HepG2 (cell line): ENCODE results near the gene ST6GALNAC6.
A peak's percentile ranks its signal among the peaks of the same experiment; 100 is the strongest.

Experiments
- ARNTL ChIP-seq: sonication (generic); formaldehyde crosslinking; IDR thresholded peaks from 2 replicates; pipeline ENCODE4 v1.4.0; 2020; ENCODE audit warnings: mild to moderate bottlenecking, missing genetic modification reagents
- ATF3 ChIP-seq: sonication (generic); formaldehyde crosslinking; IDR thresholded peaks from 2 replicates; pipeline ENCODE4 v1.4.0; 2020; ENCODE audit warnings: missing genetic modification reagents
- BRD4 ChIP-seq: sonication (generic); formaldehyde crosslinking; IDR thresholded peaks from 2 replicates; pipeline ENCODE4 v1.4.0; 2020; ENCODE audit warnings: missing genetic modification reagents
- CTCF ChIP-seq: sonication (generic); formaldehyde crosslinking; IDR thresholded peaks from 2 replicates; pipeline ENCODE4 v1.5.0; 2020; ENCODE audit warnings: mild to moderate bottlenecking, missing genetic modification reagents, moderate library complexity
- FIP1L1 ChIP-seq: fragments of 200-400 bp; formaldehyde crosslinking; IDR thresholded peaks from 2 replicates; pipeline ENCODE4 v1.6.1; 2018; ENCODE audit warnings: low read depth, mild to moderate bottlenecking, low read length, moderate library complexity, borderline replicate concordance; ENCODE audit not compliant: insufficient read depth
- HDAC6 ChIP-seq: fragments of 200-600 bp; sonication (generic); IDR thresholded peaks from 2 replicates; pipeline ENCODE4 v1.7.0; 2017; ENCODE audit warnings: mild to moderate bottlenecking, antibody characterized with exemption, low read length, low read depth
- MYC ChIP-seq: sonication (generic); formaldehyde crosslinking; IDR thresholded peaks from 2 replicates; pipeline ENCODE4 v1.9.0; 2021; ENCODE audit warnings: missing genetic modification reagents, borderline replicate concordance
- TOE1 ChIP-seq: sonication (generic); formaldehyde crosslinking; IDR thresholded peaks from 2 replicates; pipeline ENCODE4 v1.4.0; 2020; ENCODE audit warnings: mild to moderate bottlenecking, missing genetic modification reagents
- TRIM24 ChIP-seq: sonication (generic); formaldehyde crosslinking; IDR thresholded peaks from 2 replicates; pipeline ENCODE4 v1.8.0; 2022; ENCODE audit warnings: mild to moderate bottlenecking, missing genetic modification reagents
- ZBTB7A ChIP-seq: sonication (generic); formaldehyde crosslinking; IDR thresholded peaks from 2 replicates; pipeline ENCODE4 v1.8.0; 2022; ENCODE audit warnings: mild to moderate bottlenecking, missing genetic modification reagents
- ZFP82 ChIP-seq: sonication (generic); formaldehyde crosslinking; IDR thresholded peaks from 2 replicates; pipeline ENCODE4 v1.5.1; 2020; ENCODE audit warnings: mild to moderate bottlenecking, missing genetic modification reagents, borderline replicate concordance
- ZNF205 ChIP-seq: IDR thresholded peaks from 2 replicates; pipeline ENCODE4 v1.6.1; 2018; ENCODE audit warnings: missing biosample characterization, missing genetic modification reagents
- ZNF878 ChIP-seq: sonication (generic); formaldehyde crosslinking; IDR thresholded peaks from 2 replicates; pipeline ENCODE4 v1.8.1; 2023; ENCODE audit warnings: mild to moderate bottlenecking, missing genetic modification reagents, moderate library complexity

GRCh38 chr9:127862075-127863011, 37.1 kb downstream of the ST6GALNAC6 start:
- no peak for TF ChIP-seq TRIM24 (CRISPR knock-in tag)
- no peak; the same call in 1 of the 2 replicates for TF ChIP-seq ZBTB7A (CRISPR knock-in tag)
- TF ChIP-seq CTCF (CRISPR knock-in tag), result no peak
- no peak for TF ChIP-seq FIP1L1
- no peak for TF ChIP-seq ZFP82 (CRISPR knock-in tag)
- TF ChIP-seq ZNF205 (CRISPR knock-in tag), result no peak
- TF ChIP-seq ZNF878 (CRISPR knock-in tag), result no peak
- no peak for TF ChIP-seq TOE1
- TF ChIP-seq HDAC6, result no peak
- no peak for TF ChIP-seq BRD4 (CRISPR knock-in tag)
- TF ChIP-seq ATF3 (CRISPR knock-in tag), result no peak
- TF ChIP-seq ARNTL (CRISPR knock-in tag), result peak; percentile 84
- TF ChIP-seq MYC (CRISPR knock-in tag), result peak; percentile 60; the same call in 1 of the 2 replicates
